Measurements from ENCODE around the gene SGMS1.
A peak's percentile ranks its signal among the peaks of the same experiment; 100 is the strongest.
"Not testable (repeated sequence)": the region's sequence is repeated elsewhere in the genome, so short reads cannot be mapped to it uniquely, and the experiment has no call there.

Gene SGMS1

GRCh38 chr10:50554376-50554994 lies 69.3 kb downstream of the SGMS1 start:
- no peak for DNase-seq

GRCh38 chr10:50552771-50553535 lies 70.8 kb downstream of the SGMS1 start:
- DNase-seq: no peak

GRCh38 chr10:50552308-50552707 lies 71.4 kb downstream of the SGMS1 start:
- no peak for DNase-seq

GRCh38 chr10:50551894-50552293 lies 71.9 kb downstream of the SGMS1 start:
- no peak for DNase-seq

GRCh38 chr10:50550291-50550839 lies 73.4 kb downstream of the SGMS1 start:
- DNase-seq: no peak

GRCh38 chr10:50549186-50549585 lies 74.6 kb downstream of the SGMS1 start:
- not testable (repeated sequence) for DNase-seq

- DNase-seq: not testable (repeated sequence)
Measured at GRCh38 chr10:50548481-50548880, 75.3 kb downstream of the SGMS1 start.

- not testable (repeated sequence) for DNase-seq
Measured at GRCh38 chr10:50546287-50546686, 77.5 kb downstream of the SGMS1 start.

- DNase-seq: no peak
Measured at GRCh38 chr10:50545846-50546245, 77.9 kb downstream of the SGMS1 start.

GRCh38 chr10:50544857-50545429 lies 78.8 kb downstream of the SGMS1 start:
- no peak for DNase-seq

GRCh38 chr10:50544095-50544856 lies 79.5 kb downstream of the SGMS1 start:
- DNase-seq: no peak

- DNase-seq: no peak
Measured at GRCh38 chr10:50542871-50543270, 80.9 kb downstream of the SGMS1 start.

- DNase-seq: no peak
Measured at GRCh38 chr10:50541921-50542320, 81.8 kb downstream of the SGMS1 start.

GRCh38 chr10:50541317-50541716 lies 82.4 kb downstream of the SGMS1 start:
- no peak for DNase-seq

- no peak for DNase-seq
Measured at GRCh38 chr10:50540826-50541122, 83.0 kb downstream of the SGMS1 start.

GRCh38 chr10:50540069-50540825 lies 83.5 kb downstream of the SGMS1 start:
- DNase-seq: no peak

GRCh38 chr10:50538555-50539398 lies 85.0 kb downstream of the SGMS1 start:
- DNase-seq: peak; percentile 26

GRCh38 chr10:50536617-50537240 lies 87.0 kb downstream of the SGMS1 start:
- no peak for DNase-seq

GRCh38 chr10:50534748-50535376 lies 88.9 kb downstream of the SGMS1 start:
- DNase-seq: not testable (repeated sequence)

- no peak for DNase-seq
Measured at GRCh38 chr10:50533296-50533695, 90.5 kb downstream of the SGMS1 start.
